ENCODE data around the gene RPL6.

GRCh38 chr12:112357214-112357613 is 52.2 kb downstream of the RPL6 start:
- TF ChIP-seq CTCF (IDR thresholded peaks at IDR 0.05) = no peak
- TF ChIP-seq POLR2AphosphoS5 (IDR thresholded peaks at IDR 0.05) = no peak
- no peak for TF ChIP-seq POLR2A (IDR thresholded peaks at IDR 0.05)
